ENCODE data around the gene PLD1.

Gene PLD1

GRCh38 chr3:171784937-171785336, 25.3 kb downstream of the PLD1 start:
- no peak for TF ChIP-seq CTCF (IDR thresholded peaks at IDR 0.05; ENCODE audit: control extremely low read depth, extremely low read depth, low read depth, missing control alignments)
- POLR2A ChIA-PET, result no interaction called here
- no peak for DNase-seq (ENCODE audit: extremely low spot score)
- CTCF ChIA-PET, result interaction anchor here (1.2 to 1.8 kb wide), 3 partner anchors 9 to 171 kb away, joined by 3 to 10 read pairs (median 7); no protein-coding TSS in a partner anchor

- CTCF ChIA-PET, result interaction anchor here (1.1 to 1.8 kb wide), 4 partner anchors 9 to 170 kb away, joined by 3 to 10 read pairs (median 5); no protein-coding TSS in a partner anchor
- no peak for DNase-seq (ENCODE audit: extremely low spot score)
- no peak for TF ChIP-seq CTCF (IDR thresholded peaks at IDR 0.05; ENCODE audit: control extremely low read depth, extremely low read depth, low read depth, missing control alignments)
- POLR2A ChIA-PET, result no interaction called here
These were observed 25.9 kb downstream of the PLD1 start for GRCh38 chr3:171784387-171784786.

GRCh38 chr3:171783626-171784025, 26.7 kb downstream of the PLD1 start:
- ChIA-PET CTCF (interaction anchor here (1.1 to 1.8 kb wide), 2 partner anchors 8 to 46 kb away, joined by 3 to 7 read pairs; no protein-coding TSS in a partner anchor), POLR2A (no interaction called here)
- no peak for TF ChIP-seq CTCF (IDR thresholded peaks at IDR 0.05; ENCODE audit: control extremely low read depth, extremely low read depth, low read depth, missing control alignments)
- DNase-seq (ENCODE audit: extremely low spot score), result no peak

GRCh38 chr3:171783086-171783485, 27.2 kb downstream of the PLD1 start:
- ChIA-PET CTCF (interaction anchor here (0.8 kb wide), 1 partner anchor 10 kb away, joined by 3 read pairs; no protein-coding TSS in a partner anchor), POLR2A (no interaction called here)
- no peak for TF ChIP-seq CTCF (IDR thresholded peaks at IDR 0.05; ENCODE audit: control extremely low read depth, extremely low read depth, low read depth, missing control alignments)
- DNase-seq (ENCODE audit: extremely low spot score), result no peak

GRCh38 chr3:171782617-171783016, 27.7 kb downstream of the PLD1 start:
- no peak for TF ChIP-seq CTCF (IDR thresholded peaks at IDR 0.05; ENCODE audit: control extremely low read depth, extremely low read depth, low read depth, missing control alignments)
- ChIA-PET CTCF (interaction anchor here (0.8 kb wide), 1 partner anchor 10 kb away, joined by 3 read pairs; no protein-coding TSS in a partner anchor), POLR2A (no interaction called here)
- DNase-seq (ENCODE audit: extremely low spot score), result no peak

- no peak for DNase-seq (ENCODE audit: extremely low spot score)
- ChIA-PET CTCF (interaction anchor here (1.4 kb wide), 1 partner anchor 10 kb away, joined by 8 read pairs; no protein-coding TSS in a partner anchor), POLR2A (no interaction called here)
- no peak for TF ChIP-seq CTCF (IDR thresholded peaks at IDR 0.05; ENCODE audit: control extremely low read depth, extremely low read depth, low read depth, missing control alignments)
These were observed 28.6 kb downstream of the PLD1 start for GRCh38 chr3:171781711-171782127.

Data from GM10248 (cell line).